Kidney epithelial cell (primary cell): ENCODE measurements around the gene BEX3. TPM values are rescaled to one million over a fixed set of nuclear protein-coding genes. Genes with fewer than 3 reads are reported as not detected.

Experiments
- DNase-seq: peaks from one replicate; pipeline ENCODE4 v3.0.0-alpha.2; 2010; ENCODE audit warnings: low read depth
- H3K27me3 ChIP-seq: 2 replicates; pipeline ENCODE4 v1.6.0; 2011; ENCODE audit warnings: low read length; ENCODE audit not compliant: control insufficient read depth, insufficient read depth
- H3K36me3 ChIP-seq: 2 replicates; pipeline ENCODE4 v1.5.1; 2011; ENCODE audit warnings: low read length; ENCODE audit not compliant: control insufficient read depth, insufficient read depth
- H3K4me3 ChIP-seq: 2 replicates; pipeline ENCODE4 v1.5.1; 2011; ENCODE audit warnings: low read depth, mild to moderate bottlenecking, control low read depth, low read length
- total RNA-seq: library from RNA; depleted of rRNA; stranded (reverse); fragments of >200 nt; gene quantifications from 2 replicates; pipeline ENCODE4 v1.2.3, GENCODE V29; 2015
- TF ChIP-seq, protein P1 (sequence below): IDR thresholded peaks from 2 replicates; pipeline ENCODE4 v1.5.1; 2011; ENCODE audit warnings: mild to moderate bottlenecking, moderate library complexity, low read length, control low read depth, inconsistent platforms; ENCODE audit not compliant: insufficient read depth, poor library complexity, severe bottlenecking

The BEX3 gene
- total RNA-seq, 1 donor from 2014 or later, result 164 TPM

DNA sequence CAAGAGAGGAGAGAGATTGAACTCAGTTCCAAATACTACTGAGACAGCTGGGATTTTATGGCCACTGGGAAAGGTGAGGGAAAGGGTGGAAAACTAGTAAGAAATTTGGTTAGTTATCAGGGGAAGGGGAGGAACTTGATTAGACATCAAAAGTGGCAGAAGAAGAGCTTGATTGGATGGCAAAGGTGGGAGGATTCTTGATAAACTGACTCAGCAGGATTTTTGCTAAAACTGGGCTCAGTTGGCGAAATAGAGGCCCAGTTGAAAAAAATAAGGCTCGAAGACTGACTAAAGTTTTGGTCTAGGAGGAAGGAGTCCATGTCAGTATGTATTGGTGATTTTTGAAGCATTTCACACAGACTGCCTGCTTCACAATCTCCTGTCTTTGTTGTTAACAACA, 10.0 kb downstream of the BEX3 start:
- Histone ChIP-seq H3K4me3 (no peak overlapping the region), H3K36me3 (no peaks in the 10 kb centered on the region), H3K27me3 (peaks cover 2% of the 10 kb centered on the region)
- TF ChIP-seq, protein P1, sequence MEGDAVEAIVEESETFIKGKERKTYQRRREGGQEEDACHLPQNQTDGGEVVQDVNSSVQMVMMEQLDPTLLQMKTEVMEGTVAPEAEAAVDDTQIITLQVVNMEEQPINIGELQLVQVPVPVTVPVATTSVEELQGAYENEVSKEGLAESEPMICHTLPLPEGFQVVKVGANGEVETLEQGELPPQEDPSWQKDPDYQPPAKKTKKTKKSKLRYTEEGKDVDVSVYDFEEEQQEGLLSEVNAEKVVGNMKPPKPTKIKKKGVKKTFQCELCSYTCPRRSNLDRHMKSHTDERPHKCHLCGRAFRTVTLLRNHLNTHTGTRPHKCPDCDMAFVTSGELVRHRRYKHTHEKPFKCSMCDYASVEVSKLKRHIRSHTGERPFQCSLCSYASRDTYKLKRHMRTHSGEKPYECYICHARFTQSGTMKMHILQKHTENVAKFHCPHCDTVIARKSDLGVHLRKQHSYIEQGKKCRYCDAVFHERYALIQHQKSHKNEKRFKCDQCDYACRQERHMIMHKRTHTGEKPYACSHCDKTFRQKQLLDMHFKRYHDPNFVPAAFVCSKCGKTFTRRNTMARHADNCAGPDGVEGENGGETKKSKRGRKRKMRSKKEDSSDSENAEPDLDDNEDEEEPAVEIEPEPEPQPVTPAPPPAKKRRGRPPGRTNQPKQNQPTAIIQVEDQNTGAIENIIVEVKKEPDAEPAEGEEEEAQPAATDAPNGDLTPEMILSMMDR, result no peak
- DNase-seq, result no peak

DNA sequence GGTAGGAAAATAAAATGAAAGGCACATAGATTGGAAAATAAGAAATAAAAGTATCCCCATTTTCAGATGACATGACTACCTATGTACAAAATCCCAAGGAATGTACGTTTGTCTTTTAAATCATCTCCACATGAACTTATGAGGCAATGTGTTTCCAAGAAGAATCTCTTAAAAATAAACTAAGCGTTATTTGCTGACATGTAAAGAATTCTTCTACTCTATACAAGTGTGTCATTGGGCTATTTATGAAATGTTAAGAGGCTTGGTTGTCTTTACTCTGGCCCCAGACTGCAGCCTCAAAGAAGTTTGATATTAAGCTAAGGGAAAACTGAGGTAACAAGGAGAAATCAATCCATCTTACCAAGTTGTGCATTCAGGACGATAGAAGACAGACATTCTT, 17.1 kb downstream of the BEX3 start:
- DNase-seq, result no peak
- Histone ChIP-seq H3K27me3 (peaks cover 2% of the 10 kb centered on the region), H3K36me3 (no peaks in the 10 kb centered on the region), H3K4me3 (no peak overlapping the region)
- TF ChIP-seq, protein P1, result no peak

DNA sequence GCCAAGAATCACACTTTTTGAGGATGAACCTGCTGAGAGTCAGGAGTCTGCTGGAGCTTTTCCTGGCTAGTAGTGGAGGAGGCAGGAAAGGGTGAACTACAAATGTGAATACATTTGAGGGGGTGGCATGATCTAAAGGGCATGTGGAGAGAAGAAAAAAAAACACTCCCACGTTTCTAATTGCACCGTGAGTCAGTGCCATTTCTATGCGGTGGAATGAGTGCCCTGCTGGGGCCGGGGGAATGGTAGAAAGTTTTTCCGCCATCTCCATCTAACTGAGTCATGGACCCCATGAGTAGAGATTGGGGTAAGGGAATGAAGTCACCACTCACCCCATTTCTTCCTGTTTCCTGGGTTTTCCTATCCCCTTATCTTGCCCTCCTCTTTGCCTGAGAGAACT, 19.8 kb downstream of the BEX3 start:
- TF ChIP-seq, protein P1, result no peak
- no peak overlapping the region for H3K4me3 ChIP-seq
- no peak for DNase-seq

DNA sequence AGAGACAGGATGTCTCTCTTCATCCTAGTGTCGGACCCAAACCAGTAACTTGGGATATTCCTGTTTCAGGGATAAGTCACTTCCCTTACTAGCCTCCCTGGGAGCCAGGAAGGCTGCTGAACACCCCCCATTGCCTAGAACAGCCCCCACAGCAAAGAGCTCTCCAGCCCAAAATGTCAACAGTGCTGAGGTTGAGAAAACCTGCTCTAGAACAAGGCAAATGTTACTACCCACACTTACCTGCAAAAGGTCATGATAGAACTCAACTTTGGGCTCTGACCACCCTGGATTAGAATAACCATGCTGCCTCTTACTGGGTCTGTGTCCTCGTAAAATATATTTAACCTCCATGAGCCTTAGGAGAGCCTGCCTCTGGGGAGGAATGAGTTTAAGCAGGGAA, 20.3 kb downstream of the BEX3 start:
- H3K27me3 ChIP-seq, result no peaks in the 10 kb centered on the region
- DNase-seq, result no peak
- no peak overlapping the region for H3K4me3 ChIP-seq
- TF ChIP-seq, protein P1, result no peak
- no peaks in the 10 kb centered on the region for H3K36me3 ChIP-seq

More for the DNA sequence above, 19.8 kb downstream of the BEX3 start:
- Histone ChIP-seq H3K27me3 (no peaks in the 10 kb centered on the region), H3K36me3 (no peaks in the 10 kb centered on the region)

DNA sequence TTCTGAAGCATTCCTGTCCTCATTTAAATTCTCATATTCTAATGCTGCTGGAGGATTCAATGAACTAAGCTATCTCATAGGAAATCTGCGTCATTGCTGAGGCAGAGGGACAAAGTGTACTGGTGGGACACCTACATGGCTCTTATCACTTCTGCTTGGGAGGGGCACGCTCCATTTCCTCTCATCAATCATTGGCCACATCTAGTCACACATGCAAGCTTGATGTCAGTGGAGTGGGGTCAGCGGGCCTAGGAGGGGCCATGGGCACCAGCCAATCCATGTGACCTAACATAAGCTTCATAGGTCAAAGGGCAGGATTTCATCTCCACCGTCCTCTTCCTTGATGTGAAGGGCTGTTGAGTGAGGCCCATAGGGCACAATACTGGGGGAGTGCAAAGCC, 21.4 kb downstream of the BEX3 start:
- H3K36me3 ChIP-seq, result no peaks in the 10 kb centered on the region
- H3K4me3 ChIP-seq, result no peak overlapping the region
- DNase-seq, result no peak
- TF ChIP-seq, protein P1, result no peak
- H3K27me3 ChIP-seq, result no peaks in the 10 kb centered on the region

DNA sequence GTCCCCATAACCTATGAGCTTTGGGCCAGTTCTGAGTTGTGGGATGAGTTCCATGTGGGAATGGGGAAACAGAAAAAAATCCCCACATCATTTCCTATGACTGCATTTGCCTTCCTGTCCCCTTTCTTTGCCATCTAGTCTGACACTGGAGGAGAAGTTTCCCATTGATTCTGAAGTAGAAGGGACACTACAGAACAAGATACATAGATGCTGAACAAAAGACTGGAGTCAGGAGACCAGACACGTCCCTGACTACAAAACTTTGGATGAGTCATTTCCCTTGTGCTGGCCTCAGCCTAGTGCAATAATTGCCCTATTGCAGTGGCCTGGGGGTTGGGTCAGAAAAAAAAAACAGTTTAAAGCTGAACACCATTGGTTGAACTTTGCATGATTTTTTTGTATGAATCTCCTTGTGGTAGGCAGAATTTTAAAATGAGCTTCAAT, 22.1 kb downstream of the BEX3 start:
- Histone ChIP-seq H3K27me3 (no peaks in the 10 kb centered on the region), H3K36me3 (no peaks in the 10 kb centered on the region), H3K4me3 (no peak overlapping the region)
- TF ChIP-seq, protein P1, result no peak
- no peak for DNase-seq
